GM12891 (cell line): Measurements from ENCODE around the gene SLC5A4.

Experiments
- DNase-seq: peaks from one replicate; pipeline ENCODE4 v3.0.0; 2011; ENCODE audit warnings: low spot score; ENCODE audit not compliant: insufficient read length
- FAIRE-seq: peaks from 2 replicates; lab custom pipeline; 2011; peaks lifted over from hg19 to GRCh38; lab: Jason Lieb, UNC
- PAX5 ChIP-seq: IDR thresholded peaks from 2 replicates; pipeline ENCODE4 v1.6.1; 2011; ENCODE audit warnings: low read length, moderate library complexity, mild to moderate bottlenecking; ENCODE audit not compliant: insufficient read depth, severe bottlenecking
- POLR2A ChIP-seq: IDR thresholded peaks from 2 replicates; pipeline ENCODE4 v1.6.1; 2011; ENCODE audit warnings: low read depth, low read length, control low read depth
- POLR2AphosphoS5 ChIP-seq: IDR thresholded peaks from 2 replicates; pipeline ENCODE4 v1.6.1; 2011; ENCODE audit warnings: low read depth, low read length, control low read depth
- POU2F2 ChIP-seq: IDR thresholded peaks from 2 replicates; pipeline ENCODE4 v1.6.1; 2011; ENCODE audit warnings: low read depth, mild to moderate bottlenecking, control low read depth, low read length, moderate library complexity
- SPI1 ChIP-seq: IDR thresholded peaks from 2 replicates; pipeline ENCODE4 v1.6.1; 2011; ENCODE audit warnings: low read depth, low read length, control low read depth
- TAF1 ChIP-seq: IDR thresholded peaks from 2 replicates; pipeline ENCODE4 v1.6.1; 2011; ENCODE audit warnings: low read depth, low read length, control low read depth

The SLC5A4 gene

DNA sequence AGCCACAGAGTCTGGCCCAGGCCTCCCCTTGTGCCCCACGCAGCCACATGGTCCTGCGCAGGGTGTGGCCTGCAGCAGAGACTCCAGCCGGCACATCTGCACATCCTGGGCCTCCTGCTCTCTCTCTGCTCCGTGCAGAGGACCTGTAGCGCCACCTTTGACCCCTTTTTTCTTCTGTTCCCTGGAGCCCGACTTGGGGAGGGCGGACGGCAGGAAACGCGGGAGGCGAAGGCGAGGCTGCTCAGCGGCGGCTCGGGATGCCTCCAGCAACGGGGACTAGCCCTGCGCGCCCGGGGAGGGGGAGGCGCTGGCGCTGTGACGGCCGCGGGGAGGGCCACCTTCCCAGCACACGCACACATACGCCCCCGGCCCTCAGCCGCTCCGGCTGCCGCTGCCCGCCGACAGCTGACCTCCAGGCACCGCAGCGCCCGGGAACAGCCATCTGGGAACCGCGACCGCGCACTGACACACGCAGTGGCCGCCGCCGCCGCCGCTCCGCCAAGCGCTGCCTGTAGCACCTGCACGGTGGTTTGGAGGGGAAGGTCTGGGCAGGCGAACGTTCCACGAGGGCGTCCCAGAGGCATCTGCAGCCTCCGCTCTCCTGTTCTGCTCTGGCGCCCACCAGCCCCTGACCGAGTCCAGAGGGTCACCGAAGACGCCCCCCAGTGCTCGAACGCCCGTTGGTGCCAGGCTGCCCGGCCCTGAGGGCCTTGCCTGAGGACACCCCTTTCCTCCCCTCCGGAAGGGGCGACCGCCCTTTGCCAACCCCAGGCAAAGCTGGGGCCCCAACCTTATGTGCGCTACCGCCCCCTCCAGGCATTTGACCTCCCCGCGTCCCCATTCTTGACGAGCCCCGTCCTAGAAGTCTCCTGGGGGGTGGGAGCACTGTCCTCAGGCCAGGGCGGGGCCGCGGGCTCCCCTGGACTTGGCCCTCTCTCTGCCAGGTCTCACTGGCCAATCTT is 79.2 kb downstream of the SLC5A4 start:
- FAIRE-seq: no peak
- TF ChIP-seq POU2F2 (no peak), POLR2AphosphoS5 (no peak), TAF1 (no peak), PAX5 (no peak), SPI1 (no peak), POLR2A (no peak)
- no peak for DNase-seq

DNA sequence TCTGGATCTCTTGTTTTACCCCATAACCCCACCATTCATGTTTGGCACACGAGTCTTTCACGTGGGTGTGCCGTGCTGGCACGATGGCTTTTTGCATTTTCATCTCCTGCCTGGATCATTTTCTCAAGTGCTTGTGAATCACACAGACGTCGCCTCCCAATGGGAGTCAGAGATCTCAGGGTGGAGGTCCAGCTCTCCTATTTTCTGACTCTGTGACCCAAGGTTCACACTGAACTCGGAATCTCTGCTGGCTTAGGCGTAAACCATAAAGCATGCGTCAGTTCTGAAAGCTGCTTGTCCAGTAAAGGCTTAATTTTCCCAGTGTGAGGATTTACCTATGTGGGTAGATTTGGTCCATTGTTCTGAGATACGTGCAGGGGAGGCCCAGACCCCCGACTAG is 80.0 kb downstream of the SLC5A4 start:
- no peak for TF ChIP-seq PAX5
- no peak for TF ChIP-seq POU2F2
- TF ChIP-seq SPI1: no peak
- TF ChIP-seq POLR2A: no peak
- no peak for TF ChIP-seq TAF1
- no peak for TF ChIP-seq POLR2AphosphoS5
- DNase-seq (no peak), FAIRE-seq (no peak)
